NCI-H146 (cell line): ENCODE data around the gene THRB.

Source experiments
- DNase-seq: peaks from one replicate; lab custom pipeline; 2025; lab: John Stamatoyannopoulos, UW

Gene THRB

DNA sequence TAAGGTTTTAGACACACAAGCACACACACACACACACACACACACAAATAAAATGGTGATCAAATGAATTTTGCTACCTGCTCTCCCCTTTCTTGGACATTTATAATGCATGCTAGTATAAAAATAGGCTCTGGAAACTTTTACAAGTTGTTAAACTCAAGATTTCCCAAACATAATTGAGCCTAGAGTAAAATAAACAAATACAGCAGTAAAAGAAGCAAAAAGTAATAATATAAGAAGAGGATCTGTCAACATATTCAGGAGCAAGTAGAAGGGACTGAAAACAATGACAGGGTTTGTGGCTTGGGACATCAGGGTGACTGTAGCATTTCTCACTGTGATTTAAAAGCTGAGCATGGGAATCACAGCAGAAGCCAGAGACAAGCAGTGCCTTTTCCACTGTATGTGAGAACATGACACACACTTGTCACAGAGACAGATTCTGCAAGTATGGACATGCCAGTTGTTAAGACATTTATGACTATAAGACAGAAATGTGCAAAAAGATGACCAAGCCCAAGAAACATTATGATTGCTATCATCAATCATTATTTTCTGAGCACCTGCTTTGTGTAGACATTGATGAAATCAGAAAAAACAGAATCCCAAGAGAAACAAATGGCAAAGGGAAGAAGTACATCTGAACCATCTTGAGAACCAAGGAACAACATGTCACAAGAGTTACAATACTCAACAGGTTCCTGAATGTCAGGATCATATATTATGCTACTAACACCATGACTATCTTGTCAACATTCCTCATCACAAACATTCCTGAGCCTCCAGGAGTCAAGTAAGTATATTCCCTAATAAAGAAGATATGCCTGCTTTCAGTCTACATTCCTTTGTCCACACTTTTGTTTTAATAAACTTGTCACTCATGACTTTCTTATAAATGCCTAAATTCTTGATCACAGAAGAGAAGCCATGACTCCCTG, 7.1 kb downstream of the THRB start:
- no peak for DNase-seq

DNA sequence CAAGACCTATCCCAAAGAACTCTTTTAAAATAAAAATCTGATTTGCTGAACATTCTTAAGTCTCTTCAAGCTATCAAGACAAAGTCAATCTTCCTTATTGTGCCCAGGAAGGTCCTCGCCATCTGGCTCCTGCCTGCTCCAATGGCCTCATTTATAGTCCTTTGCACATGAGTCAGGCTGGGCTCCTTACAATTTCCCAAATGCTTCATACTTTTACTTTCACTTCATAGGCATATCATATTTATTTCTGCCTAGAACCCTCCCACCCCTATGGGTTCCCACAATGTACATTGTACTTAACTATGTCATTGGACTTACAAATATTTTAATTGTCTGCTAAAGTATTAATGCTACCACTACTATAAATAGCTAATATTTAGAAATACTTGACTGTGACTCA, 9.1 kb downstream of the THRB start:
- no peak for DNase-seq

DNA sequence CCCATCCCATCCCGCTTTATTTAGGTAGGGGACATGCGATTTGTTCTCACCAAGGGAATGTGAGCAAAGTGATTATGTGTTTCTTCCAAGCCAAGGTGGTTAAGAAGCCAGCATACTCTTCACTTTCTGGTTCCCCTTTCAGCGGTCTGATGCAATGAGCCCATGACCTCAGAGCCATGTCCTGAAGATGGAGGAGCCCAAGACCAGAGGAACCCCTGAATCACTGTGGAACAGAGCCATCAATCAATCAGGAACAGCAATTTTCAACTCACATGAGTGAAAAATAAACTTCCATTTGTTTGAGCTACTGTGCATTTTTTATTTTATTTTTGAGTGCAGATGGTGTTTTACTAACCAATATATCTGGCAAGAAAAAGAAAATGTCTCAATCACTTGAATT, 10.8 kb downstream of the THRB start:
- no peak for DNase-seq

GRCh38 chr3:24482096-24482705, 12.4 kb downstream of the THRB start:
- DNase-seq: no peak

GRCh38 chr3:24481193-24481592, 13.5 kb downstream of the THRB start:
- no peak for DNase-seq

GRCh38 chr3:24480497-24480896, 14.2 kb downstream of the THRB start:
- DNase-seq: no peak

DNA sequence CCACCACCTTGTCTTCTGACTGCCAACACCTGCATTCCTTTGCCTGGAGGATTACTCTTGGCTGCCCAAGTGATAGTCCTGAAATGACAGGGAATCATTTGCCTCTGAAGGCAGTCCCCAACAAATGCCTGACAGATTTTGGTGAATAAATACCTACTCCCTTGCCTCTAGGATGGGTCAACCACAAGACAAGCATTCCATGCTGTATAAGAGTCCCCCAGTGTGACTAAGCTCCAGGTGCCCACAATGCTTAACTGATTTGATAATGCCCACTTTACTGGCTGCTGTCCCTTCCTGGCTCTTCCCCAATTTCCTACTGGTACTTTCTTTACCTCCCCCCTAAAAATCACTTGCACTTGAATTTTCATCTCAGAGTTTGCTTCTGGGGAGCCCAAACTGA, 14.8 kb downstream of the THRB start:
- no peak for DNase-seq

DNA sequence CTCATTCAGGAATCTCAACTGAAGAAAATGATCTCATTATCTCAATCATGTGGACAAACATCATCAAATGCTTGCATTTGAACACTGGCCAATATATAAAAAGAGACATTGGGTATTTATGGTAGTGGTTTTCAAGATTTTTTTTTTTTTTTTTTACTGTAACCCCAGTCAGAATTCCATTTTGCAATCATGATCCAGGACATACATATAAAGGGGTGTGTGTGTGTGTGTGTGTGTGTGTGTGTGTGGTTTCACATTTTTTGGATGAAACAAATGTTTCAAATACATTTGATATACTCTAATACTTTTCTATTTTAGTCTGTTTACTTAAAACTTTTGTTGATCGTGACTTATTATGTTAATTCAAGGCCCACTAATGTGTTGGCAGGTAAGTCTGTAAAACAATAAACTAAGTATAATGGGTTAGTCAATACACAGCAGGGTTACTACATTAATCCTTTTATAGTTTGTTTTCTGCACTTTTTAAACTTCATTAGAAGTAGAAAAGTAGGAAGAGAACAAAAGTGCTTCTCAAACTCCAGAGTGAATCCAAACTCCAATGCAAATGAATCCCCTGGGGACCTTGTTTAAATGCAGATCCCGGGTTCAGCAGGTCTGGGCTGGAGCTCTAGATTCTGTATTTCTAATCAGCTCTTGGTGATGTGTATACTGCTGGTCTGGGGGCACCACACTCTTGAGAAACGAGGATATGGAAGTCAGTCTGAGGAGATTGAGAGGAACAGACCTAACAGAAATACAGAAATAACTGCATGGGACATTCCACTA, 17.6 kb downstream of the THRB start:
- DNase-seq: no peak

- no peak for DNase-seq
These were observed 18.7 kb downstream of the THRB start for GRCh38 chr3:24475925-24476324.

- no peak for DNase-seq
These were observed 19.8 kb downstream of the THRB start for GRCh38 chr3:24474862-24475261.

GRCh38 chr3:24472358-24472757, 22.3 kb downstream of the THRB start:
- no peak for DNase-seq

DNA sequence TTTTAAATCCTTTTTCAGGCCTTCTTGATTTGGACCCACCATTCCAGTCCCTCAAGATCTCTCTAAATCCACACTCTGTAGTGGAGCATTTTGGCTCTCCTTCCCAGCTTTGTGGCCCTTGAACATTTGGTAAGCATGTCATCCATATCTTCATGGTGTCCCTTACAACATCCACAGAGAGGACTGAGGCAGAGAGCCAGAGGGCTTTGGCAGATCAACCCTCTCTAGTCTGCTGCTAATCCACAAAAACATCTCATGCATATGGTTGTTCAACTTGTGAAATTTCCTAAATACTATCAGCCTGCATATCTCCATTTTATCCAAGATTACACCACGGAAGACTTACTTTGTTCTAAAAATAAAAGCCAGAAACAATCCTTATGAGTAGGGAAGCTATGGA, 23.2 kb downstream of the THRB start:
- DNase-seq: no peak

DNA sequence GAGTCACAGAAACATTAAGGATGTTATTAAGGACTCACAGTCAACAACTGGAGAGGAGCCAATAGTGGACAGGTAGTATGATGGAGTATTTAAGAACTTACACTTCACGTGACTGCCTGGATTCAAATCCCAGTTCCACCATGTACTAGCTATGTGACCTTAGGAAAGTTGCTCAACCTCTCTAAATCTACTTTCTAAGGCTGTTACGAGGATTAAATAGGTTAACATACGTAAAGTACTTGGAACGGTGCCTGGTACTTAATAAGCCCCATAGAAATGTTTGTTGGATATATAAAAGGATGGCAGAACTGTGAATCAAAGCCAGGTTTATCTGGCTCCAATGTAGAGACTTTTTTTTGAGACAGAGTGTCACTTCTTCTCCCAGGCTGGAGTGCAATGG, 24.4 kb downstream of the THRB start:
- DNase-seq: no peak

DNA sequence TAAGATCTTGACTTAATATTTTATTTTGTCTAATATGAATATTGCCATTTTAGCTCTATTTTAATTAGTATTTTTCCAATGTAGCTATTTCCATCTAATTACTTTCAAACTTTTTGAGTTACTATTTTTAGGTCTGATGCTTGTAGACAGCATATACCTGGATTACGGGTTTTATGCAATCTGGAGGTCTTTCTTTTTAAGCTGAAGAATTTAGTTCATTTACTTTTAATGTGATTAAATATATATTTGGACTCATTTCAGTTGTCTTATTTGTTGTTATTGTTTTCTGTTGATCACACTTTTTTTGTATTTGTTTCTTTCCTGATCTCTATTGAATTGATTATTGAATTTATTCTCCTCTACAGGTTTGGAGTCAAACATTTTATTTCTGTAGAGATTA, 30.3 kb downstream of the THRB start:
- no peak for DNase-seq

GRCh38 chr3:24462737-24463136, 31.9 kb downstream of the THRB start:
- no peak for DNase-seq

DNA sequence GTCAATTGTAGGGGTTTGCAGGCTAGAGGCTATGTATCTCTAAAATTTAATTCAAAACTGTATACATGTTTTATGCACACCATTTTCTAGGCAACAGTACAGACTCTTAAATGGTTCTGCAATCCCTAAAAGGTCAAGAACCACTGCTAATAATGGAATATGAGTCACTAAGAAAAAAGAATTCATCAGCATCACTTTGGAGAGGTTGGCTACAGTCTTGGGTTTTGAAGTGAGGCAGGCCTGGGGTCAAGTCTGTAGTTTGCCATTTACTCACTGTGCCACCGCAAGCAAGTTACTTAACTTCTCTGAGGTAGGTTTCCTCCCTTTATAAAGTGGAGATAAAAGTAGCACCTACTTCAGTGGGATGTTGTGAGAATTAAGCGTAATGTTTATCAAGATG, 33.7 kb downstream of the THRB start:
- DNase-seq: no peak

DNA sequence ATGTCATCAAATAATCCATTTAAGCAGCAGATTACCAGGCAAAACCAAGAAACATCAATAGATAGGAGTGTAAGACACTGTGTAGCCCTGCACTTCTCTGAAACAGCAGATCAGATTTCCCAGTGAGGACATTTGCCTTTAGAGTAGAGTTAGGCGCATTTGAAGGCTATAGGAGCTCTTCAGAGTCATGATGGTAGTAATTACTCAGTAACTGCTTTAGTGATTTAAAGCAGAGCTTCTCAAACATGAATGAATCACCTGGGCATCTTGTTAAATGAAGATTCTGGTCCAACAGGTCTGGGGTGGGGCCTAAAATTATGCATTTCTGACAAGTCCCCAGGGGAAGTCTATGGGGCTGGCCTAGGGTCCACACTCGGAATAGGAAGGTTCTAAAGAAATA, 36.9 kb downstream of the THRB start:
- no peak for DNase-seq

DNA sequence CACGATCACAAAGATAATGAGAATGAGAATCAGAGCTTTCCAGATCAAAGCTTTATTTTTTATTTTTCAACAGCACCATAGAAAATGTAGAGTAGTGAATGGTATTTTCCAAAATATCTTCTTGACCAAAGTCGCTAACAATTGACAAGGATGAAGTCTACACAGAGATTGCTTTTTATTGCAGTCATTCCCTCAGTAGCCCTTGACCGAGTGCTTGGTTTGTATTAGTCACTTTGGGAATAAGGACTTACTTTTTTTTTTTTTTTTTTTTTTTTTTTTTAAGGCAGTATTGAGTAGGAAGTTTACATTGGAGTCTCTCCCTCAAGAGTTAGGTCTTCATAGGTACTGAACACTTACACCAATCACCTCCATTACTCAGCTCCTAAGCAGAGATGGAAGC, 39.8 kb downstream of the THRB start:
- no peak for DNase-seq

DNA sequence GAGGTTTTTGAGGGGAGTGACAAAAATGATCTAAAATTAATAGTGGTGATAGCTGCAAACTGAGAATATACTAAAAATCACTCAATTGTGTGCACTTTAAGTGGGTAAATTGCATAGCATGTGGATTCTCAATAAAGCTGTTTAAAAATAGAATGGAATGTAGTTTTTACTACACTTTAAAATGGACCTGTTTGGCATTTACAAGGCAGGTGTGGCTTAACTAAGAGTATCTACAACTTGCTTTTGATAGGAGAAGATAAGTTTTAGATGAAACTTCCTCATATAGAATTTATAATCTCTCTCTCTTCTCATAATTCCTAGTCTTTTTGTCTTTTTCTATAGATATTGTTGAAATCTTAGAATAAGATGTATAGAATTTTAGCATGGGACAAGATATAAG, 40.3 kb downstream of the THRB start:
- DNase-seq: no peak

DNA sequence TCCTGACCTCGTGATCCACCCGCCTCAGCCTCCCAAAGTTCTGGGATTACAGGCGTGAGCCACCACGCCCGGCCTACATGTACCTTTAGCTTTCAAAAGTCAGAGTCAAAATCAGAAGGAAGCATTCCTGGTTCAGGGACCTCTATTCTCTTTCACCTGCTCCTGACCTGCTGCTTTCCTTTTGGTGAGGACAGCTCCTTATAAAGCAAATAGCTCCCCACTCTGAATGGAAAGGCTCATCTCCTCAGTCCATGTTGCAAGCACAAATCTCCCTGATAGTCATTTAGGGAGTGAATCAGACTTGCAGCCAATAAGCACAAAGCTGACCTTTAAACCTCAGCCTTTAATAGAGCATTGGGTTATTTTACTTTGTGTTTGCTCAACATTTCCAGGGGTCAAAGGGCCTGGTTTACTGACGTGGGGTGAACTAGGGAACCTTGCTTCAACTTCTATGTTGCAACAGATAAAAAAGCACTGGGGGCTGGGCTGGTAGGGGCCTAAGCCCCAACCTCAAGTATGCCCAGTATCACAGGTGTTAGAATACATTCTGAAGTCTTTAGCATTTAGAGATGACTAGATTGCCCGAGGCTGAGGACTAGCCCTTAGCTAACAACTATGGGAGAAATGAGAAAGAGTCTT, 43.1 kb downstream of the THRB start:
- DNase-seq: no peak

DNA sequence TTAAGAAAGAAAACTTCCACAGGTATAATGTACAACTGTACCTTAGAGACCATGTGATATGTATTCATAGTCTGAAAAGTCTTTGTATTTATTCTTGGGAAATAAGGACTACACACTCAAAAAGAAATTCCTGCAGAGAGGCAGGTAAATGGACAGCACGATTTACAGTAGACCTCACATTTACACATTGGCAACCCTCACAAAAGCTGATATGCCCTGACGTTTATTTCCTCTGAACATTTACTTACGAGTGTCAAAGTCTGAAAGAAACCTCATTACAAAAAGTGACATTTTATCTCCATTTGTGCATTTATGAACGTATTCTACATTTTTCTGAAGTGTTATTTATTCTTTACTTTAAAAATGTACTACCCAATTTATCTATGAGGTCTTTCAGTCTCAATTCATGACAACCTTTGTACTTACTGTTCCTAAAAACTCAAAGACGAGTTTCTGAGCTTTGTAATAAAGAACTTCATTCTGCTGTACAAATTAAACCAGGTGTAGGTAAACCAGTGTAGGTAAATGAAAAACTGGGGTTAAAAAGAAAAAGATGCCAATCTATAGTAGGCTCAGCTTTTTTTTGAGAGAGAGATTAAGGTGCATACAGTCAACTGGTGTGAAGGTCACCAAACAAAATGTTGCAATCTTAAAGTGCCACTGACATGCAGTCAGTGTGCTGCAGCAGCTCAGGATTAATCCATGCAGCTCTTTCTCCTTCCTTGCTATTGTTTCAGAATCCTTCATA, 44.3 kb downstream of the THRB start:
- DNase-seq: no peak

- DNase-seq: no peak
These were observed 46.8 kb downstream of the THRB start for GRCh38 chr3:24447836-24448235.
